ENCODE results near the gene CDHR4. TPM values are rescaled to one million over a fixed set of nuclear protein-coding genes. Genes with fewer than 3 reads are reported as not detected.

The CDHR4 gene
- polyA plus RNA-seq, 3 donors, result not detected

DNA sequence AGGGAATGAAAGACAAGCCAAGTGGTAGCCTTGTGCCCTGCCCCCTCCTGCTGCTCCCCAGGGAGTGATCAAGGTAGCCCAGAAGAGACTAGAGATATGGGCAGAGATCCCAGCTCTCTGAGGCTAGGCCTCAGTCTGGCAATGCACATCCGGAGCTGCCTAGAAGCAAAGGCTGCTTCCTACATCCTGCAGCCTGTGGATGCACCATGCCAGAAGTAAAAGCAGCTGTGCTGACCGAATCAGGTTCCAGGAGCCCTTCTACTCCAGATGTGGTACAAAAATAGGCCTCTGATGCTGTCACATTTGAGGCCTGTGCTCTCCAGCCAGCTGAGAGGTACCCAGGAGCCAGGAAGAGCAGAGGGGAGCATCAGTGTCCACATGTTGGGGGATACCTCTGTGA, 40.7 kb upstream of the CDHR4 start:
- no peak overlapping the region for H3K27ac ChIP-seq (ENCODE audit: low read depth in 1 of 2, low read length in 2 of 2)
- Mint-ChIP-seq H3K4me3 (no peak overlapping the region), H3K27me3 (ENCODE audit: low read depth in 3 of 3) (peaks cover 0 to 1% (median 0%) of the 10 kb centered on the region in 3 donors), H3K9me3 (no peaks in the 10 kb centered on the region), H3K4me1 (no peaks in the 10 kb centered on the region), H3K27ac (peak overlapping the region in 1 of 7 donors; percentile 47), H3K36me3 (peaks cover 22 to 50% of the 10 kb centered on the region in 2 donors)
- TF ChIP-seq, protein P1, sequence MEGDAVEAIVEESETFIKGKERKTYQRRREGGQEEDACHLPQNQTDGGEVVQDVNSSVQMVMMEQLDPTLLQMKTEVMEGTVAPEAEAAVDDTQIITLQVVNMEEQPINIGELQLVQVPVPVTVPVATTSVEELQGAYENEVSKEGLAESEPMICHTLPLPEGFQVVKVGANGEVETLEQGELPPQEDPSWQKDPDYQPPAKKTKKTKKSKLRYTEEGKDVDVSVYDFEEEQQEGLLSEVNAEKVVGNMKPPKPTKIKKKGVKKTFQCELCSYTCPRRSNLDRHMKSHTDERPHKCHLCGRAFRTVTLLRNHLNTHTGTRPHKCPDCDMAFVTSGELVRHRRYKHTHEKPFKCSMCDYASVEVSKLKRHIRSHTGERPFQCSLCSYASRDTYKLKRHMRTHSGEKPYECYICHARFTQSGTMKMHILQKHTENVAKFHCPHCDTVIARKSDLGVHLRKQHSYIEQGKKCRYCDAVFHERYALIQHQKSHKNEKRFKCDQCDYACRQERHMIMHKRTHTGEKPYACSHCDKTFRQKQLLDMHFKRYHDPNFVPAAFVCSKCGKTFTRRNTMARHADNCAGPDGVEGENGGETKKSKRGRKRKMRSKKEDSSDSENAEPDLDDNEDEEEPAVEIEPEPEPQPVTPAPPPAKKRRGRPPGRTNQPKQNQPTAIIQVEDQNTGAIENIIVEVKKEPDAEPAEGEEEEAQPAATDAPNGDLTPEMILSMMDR (IDR thresholded peaks at IDR 0.05), result no peak
- H3K36me3 ChIP-seq (replicated peaks in 1 of 2; ENCODE audit: control insufficient read depth in 1 of 2, insufficient read depth in 2 of 2, low read length in 2 of 2), result peaks cover 11 to 44% of the 10 kb centered on the region in 2 donors
- H3K79me2 ChIP-seq (ENCODE audit: insufficient read depth, low read length), result no peaks in the 10 kb centered on the region
- H3K9ac ChIP-seq (ENCODE audit: insufficient read depth, low read length, poor library complexity, severe bottlenecking), result no peak overlapping the region
- H3K27me3 ChIP-seq (ENCODE audit: control insufficient read depth in 2 of 2, insufficient read depth in 2 of 2, low read length in 2 of 2), result no peaks in the 10 kb centered on the region
- H4K20me1 ChIP-seq (ENCODE audit: insufficient read depth, low read length), result no peaks in the 10 kb centered on the region
- 100% methylated on average over 1 of the region's 2 CpGs for WGBS (ENCODE audit: insufficient coverage)
- no peak overlapping the region for H3K4me2 ChIP-seq (replicated peaks; ENCODE audit: extremely low read depth, low read length, poor library complexity, severe bottlenecking)
- H2AFZ ChIP-seq (ENCODE audit: insufficient read depth, low read depth, low read length, poor library complexity, severe bottlenecking), result no peak overlapping the region
- no peak overlapping the region for H3K4me3 ChIP-seq (replicated peaks in 1 of 3; ENCODE audit: low read depth in 2 of 3, low read length in 3 of 3)
- no peaks in the 10 kb centered on the region for H3K9me3 ChIP-seq (replicated peaks in 1 of 2; ENCODE audit: control insufficient read depth in 1 of 2, insufficient read depth in 1 of 2, low read length in 2 of 2)
- intact Hi-C loops (cut with micrococcal nuclease), result no loop called here
- DNase-seq, result no peak
- H3K4me1 ChIP-seq (ENCODE audit: control insufficient read depth in 1 of 2, insufficient read depth in 2 of 2, low read length in 2 of 2), result no peaks in the 10 kb centered on the region

DNA sequence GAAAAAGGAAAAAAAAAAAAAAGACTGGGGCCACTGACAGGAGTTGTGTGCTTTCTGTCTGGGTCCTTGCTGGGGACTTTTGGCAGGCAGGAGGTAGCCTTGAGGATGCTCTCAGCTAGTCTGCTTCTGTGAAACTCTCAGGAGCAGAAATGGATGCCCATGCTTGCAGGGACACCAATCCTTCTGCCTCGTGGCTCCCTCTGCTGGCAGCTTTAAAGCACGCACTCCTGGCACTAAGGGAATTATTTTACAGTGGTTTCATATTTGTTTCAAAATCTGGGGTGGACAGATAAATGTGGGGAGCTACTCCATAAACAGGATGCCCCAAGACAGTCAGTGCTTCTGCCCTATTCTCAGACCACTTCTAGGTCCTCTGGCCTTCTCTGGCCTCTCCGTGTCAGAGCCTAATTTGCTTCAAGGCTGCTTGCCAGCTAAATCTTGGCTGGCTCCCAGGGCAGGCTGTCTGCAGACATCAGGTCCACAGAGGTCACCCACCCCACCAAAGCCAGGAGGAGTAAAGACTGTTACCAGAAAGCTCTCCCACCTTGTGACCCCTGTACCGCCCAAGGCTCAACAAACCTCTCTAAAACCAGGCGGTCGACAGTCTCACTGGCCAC, 39.6 kb upstream of the CDHR4 start:
- WGBS (ENCODE audit: insufficient coverage), result 0% methylated on average over 3 of the region's 6 CpGs
- no peak overlapping the region for H3K9ac ChIP-seq (ENCODE audit: insufficient read depth, low read length, poor library complexity, severe bottlenecking)
- H3K4me1 ChIP-seq (ENCODE audit: control insufficient read depth in 1 of 2, insufficient read depth in 2 of 2, low read length in 2 of 2), result no peaks in the 10 kb centered on the region
- TF ChIP-seq, protein P1 (IDR thresholded peaks at IDR 0.05), result peak; percentile 82
- no peak overlapping the region for H3K4me2 ChIP-seq (replicated peaks; ENCODE audit: extremely low read depth, low read length, poor library complexity, severe bottlenecking)
- intact Hi-C loops (cut with micrococcal nuclease), result loop anchor here (1.0 to 5.0 kb wide), 3 partner anchors 36 to 137 kb away; partner anchors contain the start of gene INKA1 (in 1 of the 2)
- H3K36me3 Mint-ChIP-seq, result peaks cover 21 to 51% of the 10 kb centered on the region in 2 donors
- peak overlapping the region in 5 of 7 donors; percentile 23 to 63 (median 45) for H3K27ac Mint-ChIP-seq
- DNase-seq, result peak; percentile 71 to 78 (median 78)
- H4K20me1 ChIP-seq (ENCODE audit: insufficient read depth, low read length), result no peaks in the 10 kb centered on the region
- no peak overlapping the region for H3K4me3 ChIP-seq (replicated peaks in 1 of 3; ENCODE audit: low read depth in 2 of 3, low read length in 3 of 3)
- no peaks in the 10 kb centered on the region for H3K9me3 ChIP-seq (replicated peaks in 1 of 2; ENCODE audit: control insufficient read depth in 1 of 2, insufficient read depth in 1 of 2, low read length in 2 of 2)
- H3K79me2 ChIP-seq (ENCODE audit: insufficient read depth, low read length), result no peaks in the 10 kb centered on the region
- H3K27me3 ChIP-seq (ENCODE audit: control insufficient read depth in 2 of 2, insufficient read depth in 2 of 2, low read length in 2 of 2), result no peaks in the 10 kb centered on the region
- no peaks in the 10 kb centered on the region for H3K4me1 Mint-ChIP-seq
- peaks cover 9 to 38% of the 10 kb centered on the region in 2 donors for H3K36me3 ChIP-seq (replicated peaks in 1 of 2; ENCODE audit: control insufficient read depth in 1 of 2, insufficient read depth in 2 of 2, low read length in 2 of 2)
- H3K9me3 Mint-ChIP-seq, result no peaks in the 10 kb centered on the region
- peak overlapping the region; percentile 63 for H2AFZ ChIP-seq (ENCODE audit: insufficient read depth, low read depth, low read length, poor library complexity, severe bottlenecking)
- no peaks in the 10 kb centered on the region for H3K27me3 Mint-ChIP-seq (ENCODE audit: low read depth in 3 of 3)
- H3K4me3 Mint-ChIP-seq, result no peak overlapping the region
- H3K27ac ChIP-seq (ENCODE audit: low read depth in 1 of 2, low read length in 2 of 2), result no peak overlapping the region

All from CD14-positive monocyte (primary cell).